Measurements from ENCODE around the gene DNAH9.

DNA sequence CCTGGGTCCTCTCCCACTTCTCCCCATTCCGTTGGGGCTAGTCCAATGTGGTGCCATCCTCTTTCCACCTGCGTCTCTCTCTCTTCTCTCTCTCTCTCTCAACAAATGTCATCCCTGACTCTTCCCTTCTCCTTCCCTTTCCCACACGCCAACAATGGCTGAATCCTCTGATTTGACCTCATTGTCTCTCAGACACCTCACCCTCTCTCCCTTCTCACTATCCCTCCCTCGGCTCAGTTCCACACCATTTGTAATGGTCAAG, 399.6 kb downstream of the DNAH9 start:
- TF ChIP-seq POLR2A (IDR thresholded peaks at IDR 0.05) (no peak), EP300 (IDR thresholded peaks at IDR 0.05) (no peak)
- TF ChIP-seq, protein P1, sequence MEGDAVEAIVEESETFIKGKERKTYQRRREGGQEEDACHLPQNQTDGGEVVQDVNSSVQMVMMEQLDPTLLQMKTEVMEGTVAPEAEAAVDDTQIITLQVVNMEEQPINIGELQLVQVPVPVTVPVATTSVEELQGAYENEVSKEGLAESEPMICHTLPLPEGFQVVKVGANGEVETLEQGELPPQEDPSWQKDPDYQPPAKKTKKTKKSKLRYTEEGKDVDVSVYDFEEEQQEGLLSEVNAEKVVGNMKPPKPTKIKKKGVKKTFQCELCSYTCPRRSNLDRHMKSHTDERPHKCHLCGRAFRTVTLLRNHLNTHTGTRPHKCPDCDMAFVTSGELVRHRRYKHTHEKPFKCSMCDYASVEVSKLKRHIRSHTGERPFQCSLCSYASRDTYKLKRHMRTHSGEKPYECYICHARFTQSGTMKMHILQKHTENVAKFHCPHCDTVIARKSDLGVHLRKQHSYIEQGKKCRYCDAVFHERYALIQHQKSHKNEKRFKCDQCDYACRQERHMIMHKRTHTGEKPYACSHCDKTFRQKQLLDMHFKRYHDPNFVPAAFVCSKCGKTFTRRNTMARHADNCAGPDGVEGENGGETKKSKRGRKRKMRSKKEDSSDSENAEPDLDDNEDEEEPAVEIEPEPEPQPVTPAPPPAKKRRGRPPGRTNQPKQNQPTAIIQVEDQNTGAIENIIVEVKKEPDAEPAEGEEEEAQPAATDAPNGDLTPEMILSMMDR (IDR thresholded peaks at IDR 0.05) = no peak
